SKM-1 treated with dmso at 0.1 percent for 144 hours (cell line): ENCODE results near the gene SBDS.

ENCODE experiments used
- DNase-seq: peaks from one replicate; lab custom pipeline; 2025; ENCODE audit not compliant: unreplicated experiment; lab: John Stamatoyannopoulos, UW

The SBDS gene

DNA sequence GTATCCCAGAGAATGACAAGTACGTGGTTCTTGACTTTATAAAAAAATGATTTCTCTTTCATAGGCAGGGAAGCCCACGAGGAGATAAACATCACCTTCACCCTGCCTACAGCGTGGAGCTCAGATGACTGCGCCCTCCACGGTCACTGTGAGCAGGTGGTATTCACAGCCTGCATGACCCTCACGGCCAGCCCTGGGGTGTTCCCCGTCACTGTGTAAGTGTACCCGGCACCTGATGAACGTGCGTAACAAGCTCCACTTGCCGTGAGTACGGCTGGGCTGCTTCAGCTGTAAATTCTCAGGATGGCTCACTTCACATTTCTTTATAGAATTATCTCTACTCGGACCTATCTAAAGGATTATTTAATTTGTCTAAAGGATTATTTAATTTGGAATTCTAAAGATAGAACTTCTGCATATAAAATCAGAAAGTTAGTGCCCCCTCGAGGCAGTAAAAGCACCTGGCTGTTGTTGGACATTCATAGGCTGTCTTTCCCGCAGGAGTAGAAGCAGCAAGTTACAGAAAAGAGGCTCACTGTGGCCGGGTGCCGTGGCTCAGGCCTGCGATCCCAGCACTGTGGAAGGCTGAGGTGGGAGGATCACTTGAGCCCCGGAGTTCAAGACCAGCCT lies 46.8 kb downstream of the SBDS start:
- DNase-seq = no peak

- DNase-seq = no peak
Observed at GRCh38 chr7:66946545-66946944, 48.8 kb downstream of the SBDS start.

DNA sequence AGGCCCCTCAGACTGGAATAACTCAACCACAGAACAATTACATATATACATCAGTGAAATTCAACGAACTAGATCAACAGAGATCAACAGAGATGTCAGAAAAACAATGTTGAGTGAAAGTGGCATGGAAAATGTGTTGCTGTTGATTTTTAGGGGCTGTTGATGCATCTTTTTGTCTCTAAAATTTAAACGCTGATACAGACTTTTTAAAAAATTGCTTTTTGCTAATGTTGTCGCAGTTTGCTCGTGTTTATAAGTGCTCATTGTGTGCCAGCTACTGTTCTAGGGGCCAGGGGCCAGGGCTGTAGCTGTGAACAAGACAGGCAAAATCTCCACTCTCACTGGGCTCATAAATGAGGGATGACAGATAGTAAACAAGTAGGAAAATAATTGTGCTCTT lies 56.1 kb downstream of the SBDS start:
- DNase-seq = no peak

DNA sequence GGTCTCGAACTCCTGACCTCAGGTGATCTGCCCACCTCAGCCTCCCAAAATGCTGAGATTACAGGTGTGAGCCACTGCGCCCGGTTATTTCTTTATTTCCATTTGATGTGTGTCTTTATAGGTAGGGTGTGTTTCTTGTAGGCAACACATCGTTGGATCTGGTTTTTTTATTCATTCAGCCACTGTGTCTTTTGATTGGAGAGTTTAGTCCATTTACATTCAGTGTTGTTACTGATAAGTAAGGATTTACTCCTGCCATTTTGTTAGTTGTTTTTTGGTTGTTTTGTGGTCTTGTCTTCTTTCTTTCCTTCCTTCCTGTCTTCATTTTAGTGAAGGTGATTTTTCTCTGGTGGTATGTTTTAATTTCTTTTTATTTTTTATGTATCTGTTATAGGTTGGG lies 57.4 kb downstream of the SBDS start:
- DNase-seq = no peak
